Measurements from ENCODE around the gene C19orf44. TPM values are rescaled to one million over a fixed set of nuclear protein-coding genes. Genes with fewer than 3 reads are reported as not detected.
"Not testable (repeated sequence)": the region's sequence is repeated elsewhere in the genome, so short reads cannot be mapped to it uniquely, and the experiment has no call there.

C19orf44 gene
- total RNA-seq, 4 donors from 2014 or later = 2.7 to 7.4 (median 6.5) TPM

DNA sequence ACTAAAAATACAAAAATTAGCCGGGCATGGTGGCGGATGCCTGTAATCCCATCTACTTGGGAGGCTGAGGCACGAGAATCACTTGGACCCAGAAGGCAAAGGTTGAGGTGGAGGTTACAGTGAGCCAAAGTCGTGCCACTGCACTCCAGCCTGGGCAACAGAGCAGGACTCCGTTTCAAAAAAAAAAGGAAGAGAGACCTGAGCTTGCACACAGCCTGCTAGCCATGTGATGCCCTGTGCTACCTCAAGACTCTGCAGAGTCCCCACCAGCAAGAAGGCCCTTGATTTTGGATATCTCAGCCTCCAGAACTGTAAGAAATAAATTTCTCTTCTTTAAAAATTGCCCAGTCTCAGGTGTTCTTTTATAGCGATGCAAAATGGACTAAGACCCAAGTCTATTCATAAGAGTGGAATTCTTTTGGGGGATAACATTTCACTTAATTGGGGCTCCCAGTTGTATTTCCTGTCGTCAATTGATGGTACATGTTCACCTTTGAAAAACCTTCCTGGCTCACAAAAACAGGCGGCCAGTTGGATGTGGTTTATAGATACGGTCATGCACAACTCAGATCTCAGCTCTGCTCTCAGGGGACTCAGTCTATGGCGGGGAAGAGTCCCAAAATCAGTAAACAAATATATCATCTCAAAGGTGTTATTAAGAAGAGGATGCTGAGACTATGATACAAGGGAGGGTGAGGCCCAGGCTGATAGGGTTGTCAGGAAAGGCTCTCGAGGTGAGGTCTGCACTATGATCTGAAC, 48.5 kb downstream of the C19orf44 start:
- 92% methylated on average over 11 of the region's 11 CpGs for WGBS
- no peak for DNase-seq (ENCODE audit: low spot score in 2 of 2)
- peaks cover 38% of the 10 kb centered on the region for H3K4me1 ChIP-seq

DNA sequence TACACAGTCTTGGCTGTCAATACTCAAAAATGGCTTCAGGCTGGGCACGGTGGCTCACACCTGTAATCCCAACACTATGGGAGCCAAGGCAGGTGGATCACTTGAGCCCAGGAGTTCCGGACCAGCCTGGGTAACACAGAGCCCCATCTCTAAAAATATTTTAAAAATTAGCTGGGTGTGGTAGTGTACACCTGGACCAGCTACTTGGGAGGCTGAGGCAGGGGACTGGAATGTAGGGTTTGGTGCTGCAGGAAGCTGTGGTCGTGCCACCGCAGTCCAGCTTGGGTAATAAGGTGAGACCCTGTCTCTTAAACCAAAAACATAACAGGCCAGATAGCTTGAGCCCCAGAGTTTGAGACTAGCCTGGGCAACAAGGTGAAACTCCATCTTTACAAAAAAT, 52.8 kb downstream of the C19orf44 start:
- H3K4me3 ChIP-seq = no peak overlapping the region
- peaks cover 5% of the 10 kb centered on the region for H3K4me1 ChIP-seq
- no peak overlapping the region for H3K27ac ChIP-seq
- DNase-seq (ENCODE audit: low spot score in 2 of 2) = no peak
- no peaks in the 10 kb centered on the region for H3K27me3 ChIP-seq
- WGBS = 94% methylated on average over 4 of the region's 4 CpGs
- peaks cover 30% of the 10 kb centered on the region for H3K36me3 ChIP-seq
- no peaks in the 10 kb centered on the region for H3K9me3 ChIP-seq
- TF ChIP-seq, protein P1, sequence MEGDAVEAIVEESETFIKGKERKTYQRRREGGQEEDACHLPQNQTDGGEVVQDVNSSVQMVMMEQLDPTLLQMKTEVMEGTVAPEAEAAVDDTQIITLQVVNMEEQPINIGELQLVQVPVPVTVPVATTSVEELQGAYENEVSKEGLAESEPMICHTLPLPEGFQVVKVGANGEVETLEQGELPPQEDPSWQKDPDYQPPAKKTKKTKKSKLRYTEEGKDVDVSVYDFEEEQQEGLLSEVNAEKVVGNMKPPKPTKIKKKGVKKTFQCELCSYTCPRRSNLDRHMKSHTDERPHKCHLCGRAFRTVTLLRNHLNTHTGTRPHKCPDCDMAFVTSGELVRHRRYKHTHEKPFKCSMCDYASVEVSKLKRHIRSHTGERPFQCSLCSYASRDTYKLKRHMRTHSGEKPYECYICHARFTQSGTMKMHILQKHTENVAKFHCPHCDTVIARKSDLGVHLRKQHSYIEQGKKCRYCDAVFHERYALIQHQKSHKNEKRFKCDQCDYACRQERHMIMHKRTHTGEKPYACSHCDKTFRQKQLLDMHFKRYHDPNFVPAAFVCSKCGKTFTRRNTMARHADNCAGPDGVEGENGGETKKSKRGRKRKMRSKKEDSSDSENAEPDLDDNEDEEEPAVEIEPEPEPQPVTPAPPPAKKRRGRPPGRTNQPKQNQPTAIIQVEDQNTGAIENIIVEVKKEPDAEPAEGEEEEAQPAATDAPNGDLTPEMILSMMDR (IDR thresholded peaks at IDR 0.05) = no peak
- TF ChIP-seq POLR2A (IDR thresholded peaks at IDR 0.05) = no peak
- TF ChIP-seq POLR2AphosphoS5 (IDR thresholded peaks at IDR 0.05) = no peak
- TF ChIP-seq EP300 (IDR thresholded peaks at IDR 0.05) = no peak

More for the DNA sequence above, 48.5 kb downstream of the C19orf44 start:
- no peak overlapping the region for H3K4me3 ChIP-seq
- H3K27ac ChIP-seq = no peak overlapping the region
- no peaks in the 10 kb centered on the region for H3K36me3 ChIP-seq
- H3K9me3 ChIP-seq = no peaks in the 10 kb centered on the region
- no peaks in the 10 kb centered on the region for H3K27me3 ChIP-seq
- TF ChIP-seq, protein P1 (IDR thresholded peaks at IDR 0.05) = no peak
- TF ChIP-seq POLR2A (IDR thresholded peaks at IDR 0.05) (no peak), POLR2AphosphoS5 (IDR thresholded peaks at IDR 0.05) (no peak), EP300 (IDR thresholded peaks at IDR 0.05) (no peak)

DNA sequence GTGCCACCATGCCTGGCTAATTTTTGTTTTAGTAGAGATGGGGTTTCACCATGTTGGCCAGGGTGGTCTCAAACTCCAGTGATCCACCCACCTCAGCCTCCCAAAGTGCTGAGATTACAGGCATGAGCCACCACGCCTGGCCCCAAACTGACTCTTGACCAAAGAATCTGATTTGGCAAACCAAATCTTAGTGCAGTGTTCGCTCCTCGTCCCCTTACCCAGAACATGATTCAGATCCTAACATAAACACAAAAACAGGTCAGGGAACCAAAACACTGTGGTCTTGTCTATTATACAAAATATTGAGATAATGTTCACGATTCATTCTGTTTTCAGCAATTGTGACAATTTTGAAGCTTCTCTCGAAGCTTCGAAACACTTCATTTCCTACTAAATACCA, 55.7 kb downstream of the C19orf44 start:
- H3K27ac ChIP-seq; H3K27me3 ChIP-seq; H3K4me1 ChIP-seq; DNase-seq (ENCODE audit: low spot score in 2 of 2); H3K9me3 ChIP-seq; H3K4me3 ChIP-seq: not testable (repeated sequence)
- H3K36me3 ChIP-seq = peaks cover 60% of the 10 kb centered on the region
- WGBS = 93% methylated on average over 6 of the region's 6 CpGs

DNA sequence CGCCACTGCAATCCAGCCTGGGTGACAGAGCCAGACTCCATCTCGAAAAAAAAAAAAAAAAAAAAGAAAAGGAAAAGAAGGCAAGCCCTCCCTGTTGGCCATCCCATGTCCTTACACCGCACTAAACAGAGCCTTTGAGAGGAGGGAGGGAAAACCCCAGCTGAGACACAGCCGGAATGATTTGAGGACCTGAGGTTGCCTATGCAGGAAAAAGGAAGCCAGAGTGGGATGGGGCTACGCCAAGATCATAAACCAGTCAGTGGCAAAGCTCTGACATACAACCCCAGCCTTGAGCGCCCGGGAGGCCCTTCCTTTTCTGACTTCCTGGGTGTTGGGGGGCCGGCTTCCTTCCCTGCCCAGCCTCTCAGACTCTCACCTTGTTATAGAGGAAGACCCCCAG, 58.6 kb downstream of the C19orf44 start:
- TF ChIP-seq, protein P1 (IDR thresholded peaks at IDR 0.05) = no peak
- TF ChIP-seq POLR2A (IDR thresholded peaks at IDR 0.05) (no peak), POLR2AphosphoS5 (IDR thresholded peaks at IDR 0.05) (no peak), EP300 (IDR thresholded peaks at IDR 0.05) (no peak)
- H3K27me3 ChIP-seq = no peaks in the 10 kb centered on the region
- DNase-seq (ENCODE audit: low spot score in 2 of 2) = no peak
- H3K4me3 ChIP-seq = no peak overlapping the region
- no peaks in the 10 kb centered on the region for H3K4me1 ChIP-seq
- WGBS = 64% methylated on average over 8 of the region's 8 CpGs
- peaks cover 76% of the 10 kb centered on the region for H3K36me3 ChIP-seq
- H3K27ac ChIP-seq = no peak overlapping the region
- H3K9me3 ChIP-seq = no peaks in the 10 kb centered on the region

DNA sequence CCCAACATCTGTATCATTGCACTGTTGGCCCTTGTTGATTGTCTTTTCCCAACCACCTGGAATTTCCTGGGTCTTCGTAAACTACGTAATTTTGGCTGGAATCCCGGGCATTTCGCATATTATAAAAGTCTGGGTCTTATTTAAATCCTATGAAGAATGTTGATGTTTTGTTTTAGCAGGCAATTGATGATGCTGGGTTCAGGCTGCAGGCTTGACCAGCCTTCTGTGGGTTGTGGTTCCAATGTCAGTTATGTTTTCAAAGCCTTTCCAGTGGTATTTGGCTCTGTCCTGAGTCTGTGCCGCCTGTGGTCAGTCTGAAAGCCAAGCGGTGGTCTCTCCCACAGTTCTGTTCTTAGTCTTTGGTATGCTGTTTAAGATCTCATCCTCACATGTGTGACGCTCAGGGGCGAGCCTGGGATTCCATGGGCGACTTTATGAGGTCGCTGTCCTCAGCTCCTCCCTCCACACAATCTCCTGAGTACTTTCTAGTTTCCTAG, 63.6 kb downstream of the C19orf44 start:
- TF ChIP-seq POLR2A (IDR thresholded peaks at IDR 0.05) (no peak), POLR2AphosphoS5 (IDR thresholded peaks at IDR 0.05) (no peak), EP300 (IDR thresholded peaks at IDR 0.05) (no peak)
- TF ChIP-seq, protein P1 (IDR thresholded peaks at IDR 0.05) = no peak
- WGBS = 91% methylated on average over 10 of the region's 10 CpGs

More for the DNA sequence above, 63.6 kb downstream of the C19orf44 start:
- peaks cover 86% of the 10 kb centered on the region for H3K36me3 ChIP-seq
- H3K9me3 ChIP-seq = no peaks in the 10 kb centered on the region
- no peaks in the 10 kb centered on the region for H3K27me3 ChIP-seq
- DNase-seq (ENCODE audit: low spot score in 2 of 2) = no peak
- H3K4me1 ChIP-seq = no peaks in the 10 kb centered on the region
- H3K4me3 ChIP-seq = no peak overlapping the region
- H3K27ac ChIP-seq = no peak overlapping the region

Measured in suprapubic skin (tissue), 4 donors.